GM18498 (cell line): ENCODE results near the gene GDF10.

Experiments
- ATAC-seq: cut with Tn5 transposase; IDR thresholded peaks from one replicate; pipeline ENCODE4 v1.9.1; 2021; ENCODE audit warnings: mild to moderate bottlenecking, moderate library complexity; ENCODE audit not compliant: unreplicated experiment

GDF10 gene

DNA sequence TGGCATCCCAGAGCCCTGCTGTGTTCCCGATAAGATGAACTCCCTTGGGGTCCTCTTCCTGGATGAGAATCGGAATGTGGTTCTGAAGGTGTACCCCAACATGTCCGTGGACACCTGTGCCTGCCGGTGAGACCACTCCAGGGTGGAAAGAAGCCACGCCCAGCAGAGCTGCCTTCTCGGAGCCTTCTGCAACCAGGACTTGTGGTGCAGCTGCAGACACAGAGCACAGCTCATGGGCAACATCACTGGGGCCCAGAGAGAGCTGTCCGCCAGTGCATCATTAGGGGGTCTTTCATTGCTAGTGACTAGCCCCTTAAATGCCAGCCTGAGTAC, 12.6 kb downstream of the GDF10 start:
- ATAC-seq, result no peak

DNA sequence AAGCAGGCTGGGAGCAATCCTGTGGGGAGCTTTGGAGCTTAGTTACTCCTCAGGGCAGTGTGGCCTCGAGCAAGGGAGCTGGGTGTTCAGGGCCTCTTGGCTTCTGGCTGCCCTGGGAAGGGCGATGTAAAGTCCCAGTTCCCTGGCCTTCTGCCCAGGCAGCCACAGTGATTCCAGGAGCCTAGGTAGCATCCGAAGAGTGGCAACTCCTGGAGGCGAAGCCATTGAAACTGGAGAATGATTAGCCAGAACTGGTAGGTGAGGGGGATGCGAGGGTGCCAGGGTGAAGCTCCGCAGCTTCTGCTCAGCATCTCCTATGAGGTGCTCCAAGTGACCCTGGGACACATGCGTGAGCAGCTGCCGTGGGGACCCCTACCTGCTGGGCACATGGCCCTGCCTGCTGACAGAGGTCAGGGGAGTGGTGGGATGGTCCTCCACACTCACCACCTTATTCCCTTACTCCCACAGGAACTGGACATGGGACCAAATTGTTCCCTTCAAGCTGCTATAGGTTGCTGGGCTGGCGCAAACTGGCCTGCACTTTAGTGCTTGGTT, 14.5 kb downstream of the GDF10 start:
- ATAC-seq, result no peak

DNA sequence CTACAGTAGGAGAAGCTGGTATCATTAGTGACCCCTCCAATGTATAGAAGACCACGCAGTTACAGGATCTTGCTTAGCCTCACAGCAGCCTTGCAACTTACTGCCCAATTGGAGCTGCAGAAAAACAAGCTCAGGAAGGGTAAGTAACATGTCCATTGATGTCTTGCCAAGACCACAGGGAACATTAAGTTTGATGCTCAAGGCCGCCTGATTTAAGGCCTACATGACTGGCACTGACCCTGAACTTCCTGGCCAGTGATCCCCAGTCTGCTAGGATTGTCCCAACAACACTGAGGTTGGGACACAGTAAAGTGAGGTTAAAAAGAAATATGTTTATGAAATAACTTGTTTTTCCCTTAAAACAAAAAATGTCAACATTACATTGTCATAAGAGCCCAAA, 15.4 kb downstream of the GDF10 start:
- ATAC-seq, result no peak

- ATAC-seq, result no peak
Observed at GRCh38 chr10:47316131-47316530, 16.1 kb downstream of the GDF10 start.

DNA sequence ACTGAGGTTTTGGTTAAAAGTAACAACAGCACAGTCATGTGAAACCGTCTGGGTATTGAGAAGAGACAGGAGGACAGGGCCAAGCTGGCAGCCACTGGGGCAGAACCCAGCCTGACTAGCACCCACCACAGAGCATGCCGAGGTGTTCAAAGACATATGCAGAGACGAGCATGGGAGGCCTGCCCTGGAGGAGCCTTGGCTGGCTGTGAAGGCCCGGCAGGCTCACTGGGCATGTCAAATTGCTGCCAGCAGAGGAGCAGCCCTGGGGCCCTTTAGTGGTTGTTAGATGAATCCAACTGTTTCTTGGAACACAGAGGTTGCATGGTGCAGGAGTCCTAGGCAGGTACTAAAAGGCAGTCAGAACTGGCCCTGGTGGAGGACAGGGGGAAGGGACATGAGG, 17.3 kb downstream of the GDF10 start:
- no peak for ATAC-seq

- no peak for ATAC-seq
Observed at GRCh38 chr10:47318706-47319105, 18.7 kb downstream of the GDF10 start.

DNA sequence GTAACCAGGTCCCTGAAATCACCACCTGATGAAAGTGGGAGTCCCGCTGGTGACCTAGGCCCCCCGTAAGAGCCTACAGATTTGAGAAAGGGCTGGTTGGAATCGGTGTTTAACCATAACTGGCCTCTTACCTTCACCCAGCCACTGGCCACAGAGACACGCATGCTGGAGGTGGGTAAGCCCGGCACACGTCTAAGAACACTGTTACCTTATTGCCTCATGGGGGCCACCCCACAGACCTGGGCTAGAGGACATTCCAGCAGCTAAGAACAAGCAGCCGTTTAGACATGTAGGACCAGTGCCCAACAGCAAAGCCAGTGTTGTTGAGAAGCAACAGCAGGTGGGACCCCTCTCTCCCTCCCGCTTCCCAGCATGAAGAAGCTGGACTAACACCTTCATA, 19.8 kb downstream of the GDF10 start:
- ATAC-seq, result no peak

GRCh38 chr10:47320812-47321211, 20.8 kb downstream of the GDF10 start:
- ATAC-seq, result no peak

- no peak for ATAC-seq
Observed at GRCh38 chr10:47321521-47322195, 21.7 kb downstream of the GDF10 start.

- ATAC-seq, result no peak
Observed at GRCh38 chr10:47322300-47323061, 22.5 kb downstream of the GDF10 start, which contains the start of gene GDF2. TSS of gene GDF2 (plus strand) at chr10:47322454. CDS start at chr10:47322669, 215 bp downstream.

DNA sequence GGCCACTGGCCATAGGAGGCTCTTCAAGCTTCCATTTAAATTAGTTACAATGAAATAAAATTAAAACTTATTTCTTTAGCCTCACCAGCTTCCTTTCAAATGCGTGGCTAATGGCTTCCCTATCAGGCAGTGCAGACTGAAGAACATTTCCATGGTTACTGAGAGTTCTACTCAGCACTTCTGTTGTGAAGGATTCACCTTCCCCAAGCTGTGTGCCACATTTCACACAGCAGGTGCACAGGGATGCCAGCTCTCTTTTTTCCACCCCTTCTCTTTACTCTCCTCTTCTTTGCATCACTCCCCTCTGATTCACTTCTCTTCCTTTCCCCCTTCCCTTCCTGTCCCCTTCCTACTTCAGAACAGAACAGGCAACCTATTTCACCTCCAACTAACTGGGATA, 23.1 kb downstream of the GDF10 start:
- ATAC-seq, result no peak

- no peak for ATAC-seq
Observed at GRCh38 chr10:47323636-47324296, 23.8 kb downstream of the GDF10 start.

DNA sequence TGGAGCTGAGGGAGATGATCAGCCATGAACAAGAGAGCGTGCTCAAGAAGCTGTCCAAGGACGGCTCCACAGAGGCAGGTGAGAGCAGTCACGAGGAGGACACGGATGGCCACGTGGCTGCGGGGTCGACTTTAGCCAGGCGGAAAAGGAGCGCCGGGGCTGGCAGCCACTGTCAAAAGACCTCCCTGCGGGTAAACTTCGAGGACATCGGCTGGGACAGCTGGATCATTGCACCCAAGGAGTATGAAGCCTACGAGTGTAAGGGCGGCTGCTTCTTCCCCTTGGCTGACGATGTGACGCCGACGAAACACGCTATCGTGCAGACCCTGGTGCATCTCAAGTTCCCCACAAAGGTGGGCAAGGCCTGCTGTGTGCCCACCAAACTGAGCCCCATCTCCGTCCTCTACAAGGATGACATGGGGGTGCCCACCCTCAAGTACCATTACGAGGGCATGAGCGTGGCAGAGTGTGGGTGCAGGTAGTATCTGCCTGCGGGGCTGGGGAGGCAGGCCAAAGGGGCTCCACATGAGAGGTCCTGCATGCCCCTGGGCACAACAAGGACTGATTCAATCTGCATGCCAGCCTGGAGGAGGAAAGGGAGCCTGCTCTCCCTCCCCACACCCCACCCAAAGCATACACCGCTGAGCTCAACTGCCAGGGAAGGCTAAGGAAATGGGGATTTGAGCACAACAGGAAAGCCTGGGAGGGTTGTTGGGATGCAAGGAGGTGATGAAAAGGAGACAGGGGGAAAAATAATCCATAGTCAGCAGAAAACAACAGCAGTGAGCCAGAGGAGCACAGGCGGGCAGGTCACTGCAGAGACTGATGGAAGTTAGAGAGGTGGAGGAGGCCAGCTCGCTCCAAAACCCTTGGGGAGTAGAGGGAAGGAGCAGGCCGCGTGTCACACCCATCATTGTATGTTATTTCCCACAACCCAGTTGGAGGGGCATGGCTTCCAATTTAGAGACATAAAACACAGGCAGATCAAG, 25.6 kb downstream of the GDF10 start:
- ATAC-seq, result no peak

DNA sequence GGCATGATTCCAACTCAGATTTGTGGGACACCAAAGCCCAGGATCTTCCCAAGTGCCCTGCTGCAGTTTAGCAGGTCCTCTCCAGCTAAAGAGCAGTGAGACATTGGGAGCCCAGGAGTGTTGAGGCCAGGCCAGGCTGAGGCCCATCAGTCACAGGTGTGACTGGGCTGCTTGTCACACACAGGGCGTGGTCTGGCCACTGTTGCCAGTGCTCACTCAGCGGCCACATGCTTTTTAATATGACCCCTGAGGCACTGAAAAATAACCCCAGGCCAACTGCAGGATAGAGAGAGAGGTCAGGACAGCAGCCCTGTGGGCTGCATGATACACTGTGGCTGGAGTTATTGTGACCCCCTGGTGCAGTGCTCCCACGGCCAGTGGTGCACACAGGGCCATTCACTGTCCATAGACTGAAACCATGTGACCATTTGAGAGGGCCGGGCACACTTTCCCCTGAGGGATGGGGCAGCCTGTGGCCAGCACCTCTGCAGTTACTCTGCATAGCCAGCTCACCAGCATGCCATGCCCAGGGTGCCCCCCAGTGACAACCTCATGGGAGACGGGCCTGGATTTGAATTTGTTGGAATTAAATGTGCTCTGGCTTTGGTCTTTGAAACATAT, 26.4 kb downstream of the GDF10 start:
- ATAC-seq, result no peak

DNA sequence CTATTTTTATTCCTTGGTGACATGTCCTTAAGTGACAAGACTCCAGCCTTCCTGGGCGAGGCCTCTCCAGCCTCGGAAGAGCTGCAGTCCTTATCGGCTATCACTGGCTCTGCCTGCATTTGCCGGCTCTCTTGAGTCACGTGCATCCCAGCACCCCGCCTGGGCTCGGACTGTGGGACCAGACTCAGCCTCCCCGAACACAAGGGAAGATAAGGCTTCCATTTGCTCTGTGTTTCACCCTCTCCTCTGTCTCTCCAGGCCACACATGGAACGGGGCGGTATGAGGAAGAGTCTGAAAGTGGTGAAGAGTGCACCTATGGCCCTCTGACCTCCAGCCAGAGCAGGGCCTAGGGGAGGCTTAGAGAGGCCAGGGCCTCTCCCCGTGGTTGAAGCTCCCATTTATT, 26.9 kb downstream of the GDF10 start:
- ATAC-seq, result no peak

GRCh38 chr10:47329855-47330254, 29.9 kb downstream of the GDF10 start:
- ATAC-seq, result no peak

DNA sequence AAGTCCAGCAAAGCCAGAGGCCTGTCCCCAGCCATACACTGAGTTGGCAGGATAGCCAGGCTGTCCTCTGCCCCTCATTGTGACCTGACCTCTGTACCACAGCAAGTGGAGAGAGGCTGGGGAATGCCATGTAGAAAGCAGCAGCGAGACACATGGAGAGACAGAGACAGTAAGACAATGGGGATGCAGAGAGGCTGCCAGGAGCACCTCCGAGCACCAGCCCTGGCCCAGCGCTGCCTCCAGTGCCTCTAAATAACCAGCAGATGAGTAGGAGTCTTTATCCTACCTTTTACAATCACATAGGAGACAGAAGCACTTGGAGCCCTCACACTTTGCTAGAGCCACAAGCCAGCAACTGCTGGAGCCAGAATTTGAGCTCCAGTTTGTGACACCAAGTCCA, 30.4 kb downstream of the GDF10 start:
- ATAC-seq, result no peak

GRCh38 chr10:47330804-47331203, 30.8 kb downstream of the GDF10 start:
- ATAC-seq, result no peak

GRCh38 chr10:47331491-47331890, 31.5 kb downstream of the GDF10 start:
- ATAC-seq, result no peak

DNA sequence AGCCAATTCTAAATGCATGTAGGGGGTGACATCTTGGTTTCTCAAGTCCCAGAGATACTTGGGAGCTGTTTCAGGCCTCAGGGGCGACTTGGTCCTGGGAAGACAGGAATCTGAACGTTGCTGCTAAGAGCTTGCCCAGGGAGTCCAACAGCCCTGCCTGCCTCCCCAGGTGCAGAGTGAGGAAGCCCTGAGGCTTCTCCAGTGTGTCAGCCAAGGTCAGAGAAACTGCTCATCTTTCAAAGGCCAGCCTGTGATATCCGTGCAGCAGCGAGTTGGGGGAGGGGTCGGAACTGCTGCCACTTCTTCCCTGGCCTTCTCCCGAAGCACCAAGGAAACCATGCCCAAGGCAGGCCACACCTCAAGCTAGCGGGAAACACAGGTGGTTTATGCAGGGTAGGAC, 32.0 kb downstream of the GDF10 start:
- ATAC-seq, result no peak
